OCI-LY7 (cell line): Measurements from ENCODE around the gene FKBP9. TPM values are rescaled to one million over a fixed set of nuclear protein-coding genes. Genes with fewer than 3 reads are reported as not detected.

Experiments
- BruUV-seq: library from RNA; stranded (reverse); fragments of 400-500 nt; replicated peaks from 2 replicates; lab custom pipeline; 2021; lab: Mats Ljungman, UMichigan
- CTCF ChIA-PET: fragments of 300-600 bp; sonication (Branson Sonifier 250); formaldehyde crosslinking; loops from one replicate; lab custom pipeline; 2022; ENCODE audit warnings: antibody characterized with exemption; ENCODE audit not compliant: unreplicated experiment; lab: Charles Lee
- POLR2A ChIA-PET: fragments of 300-600 bp; sonication (Branson Sonifier 250); formaldehyde crosslinking; loops from one replicate; lab custom pipeline; 2022; ENCODE audit warnings: antibody characterized with exemption; lab: Charles Lee
- DNase-seq: peaks from one replicate; pipeline ENCODE4 v3.0.0-alpha.2; 2015; ENCODE audit warnings: low spot score
- H2AFZ ChIP-seq: fragments of 200-600 bp; sonication (generic), shearing (Covaris generic); 2 replicates; pipeline ENCODE4 v1.6.1; 2014; ENCODE audit warnings: mild to moderate bottlenecking, antibody characterized with exemption, low read length, moderate library complexity
- H3K27ac ChIP-seq: fragments of 200-600 bp; sonication (generic); 2 replicates; pipeline ENCODE4 v1.5.1; 2014; ENCODE audit warnings: mixed run types, low read depth, mild to moderate bottlenecking, moderate library complexity, low read length, inconsistent platforms; ENCODE audit not compliant: poor library complexity, severe bottlenecking
- H3K36me3 ChIP-seq: fragments of 200-600 bp; sonication (generic); 2 replicates; pipeline ENCODE4 v1.6.1; 2014; ENCODE audit warnings: mild to moderate bottlenecking, antibody characterized with exemption, low read length, moderate library complexity, mixed read lengths; ENCODE audit not compliant: insufficient read depth
- H3K4me1 ChIP-seq: fragments of 200-600 bp; sonication (generic); 2 replicates; pipeline ENCODE4 v1.5.1; 2014; ENCODE audit warnings: mild to moderate bottlenecking, low read length; ENCODE audit not compliant: insufficient read depth, poor library complexity, severe bottlenecking
- H3K4me2 ChIP-seq: fragments of 200-600 bp; sonication (generic); 2 replicates; pipeline ENCODE4 v1.6.1; 2014; ENCODE audit warnings: mild to moderate bottlenecking, low read length
- H3K4me3 ChIP-seq: fragments of 200-600 bp; sonication (generic); 2 replicates; pipeline ENCODE4 v1.5.1; 2014; ENCODE audit warnings: mild to moderate bottlenecking, low read depth, low read length; ENCODE audit not compliant: poor library complexity, severe bottlenecking
- H3K79me2 ChIP-seq: fragments of 200-600 bp; sonication (generic); 2 replicates; pipeline ENCODE4 v1.6.1; 2016; ENCODE audit warnings: low read depth, mild to moderate bottlenecking, low read length, moderate library complexity, mixed read lengths; ENCODE audit not compliant: insufficient read depth
- H3K9me2 ChIP-seq: fragments of 200-600 bp; sonication (generic); 2 replicates; pipeline ENCODE4 v1.6.1; 2016; ENCODE audit warnings: mild to moderate bottlenecking, low read length, mixed read lengths; ENCODE audit not compliant: insufficient read depth
- H3K9me3 ChIP-seq: fragments of 200-600 bp; sonication (generic); 2 replicates; pipeline ENCODE4 v1.6.1; 2014; ENCODE audit warnings: mild to moderate bottlenecking, mixed run types, low read length, mixed read lengths
- H4K20me1 ChIP-seq: fragments of 200-600 bp; sonication (generic); 2 replicates; pipeline ENCODE4 v1.6.1; 2014; ENCODE audit warnings: mild to moderate bottlenecking, antibody characterized with exemption, low read length, moderate library complexity, mixed read lengths; ENCODE audit not compliant: insufficient read depth
- EZH2phosphoT487 ChIP-seq: fragments of 200-600 bp; sonication (generic); IDR thresholded peaks from 2 replicates; pipeline ENCODE4 v1.6.1; 2018; ENCODE audit warnings: low read depth, borderline replicate concordance, mild to moderate bottlenecking, mixed run types, antibody characterized with exemption, low read length, moderate library complexity, mixed read lengths
- intact Hi-C: fragments of 100-400 bp; cut with micrococcal nuclease; formaldehyde crosslinking; loops from one replicate; pipeline ENCODE4 v1.10.0; 2022; ENCODE audit not compliant: unreplicated experiment
- total RNA-seq, 2 experiments: library from RNA; depleted of rRNA in 1 of 2; stranded (reverse); fragments of >200 nt in 1 of 2; shearing (Covaris generic) in 1 of 2; gene quantifications; 2 replicates each; pipeline ENCODE4 v1.2.3, GENCODE V29; 2014 to 2022
- TF ChIP-seq, protein P1 (sequence below): fragments of 200-600 bp; sonication (generic); conservative IDR thresholded peaks from 2 replicates; pipeline ENCODE4 v1.5.1; 2014; ENCODE audit warnings: mild to moderate bottlenecking, antibody characterized with exemption, low read length, moderate library complexity, mixed read lengths

FKBP9 gene
- total RNA-seq, 2 experiments from 2014 or later = 0.73 TPM; not detected in 1

DNA sequence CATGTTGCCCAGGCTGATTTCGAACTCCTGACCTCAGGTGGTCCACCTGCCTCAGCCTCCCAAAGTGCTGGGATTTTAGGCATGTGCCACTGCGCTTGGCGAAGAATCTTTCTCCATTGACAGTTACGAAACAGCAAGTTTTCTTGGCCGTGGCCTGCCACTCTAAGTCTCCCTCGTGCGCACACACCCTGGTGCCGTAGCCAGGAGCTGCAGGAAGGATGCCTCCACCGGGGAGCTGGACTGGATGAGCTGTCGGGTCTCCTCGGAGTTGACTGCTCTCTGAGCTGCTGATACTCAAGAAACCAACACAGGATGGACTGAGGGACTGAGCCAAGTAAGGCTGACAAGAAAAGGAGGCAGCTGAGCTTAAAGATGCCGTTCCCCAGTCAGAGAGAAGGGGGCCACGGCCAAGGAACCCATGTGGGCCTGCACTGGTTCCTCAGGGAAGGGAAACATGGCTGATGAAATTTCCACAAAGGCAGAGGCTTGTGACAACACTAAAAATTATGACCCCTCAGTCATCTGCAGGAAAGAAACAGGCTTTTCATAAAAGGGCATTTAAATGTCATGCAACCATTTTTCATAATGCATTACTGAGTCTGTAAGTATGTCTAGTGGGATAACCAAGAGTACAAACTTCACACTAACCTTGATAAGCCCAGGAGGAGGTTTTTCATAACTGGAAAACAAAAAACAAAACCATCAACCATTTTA lies 27.7 kb upstream of the FKBP9 start:
- Histone ChIP-seq H3K9me3 (no peaks in the 10 kb centered on the region), H3K4me1 (no peaks in the 10 kb centered on the region), H2AFZ (no peak overlapping the region), H3K9me2 (no peaks in the 10 kb centered on the region), H3K27ac (no peak overlapping the region), H3K4me2 (no peak overlapping the region), H3K36me3 (no peaks in the 10 kb centered on the region), H3K4me3 (no peak overlapping the region), H4K20me1 (no peaks in the 10 kb centered on the region), H3K79me2 (no peaks in the 10 kb centered on the region)
- ChIA-PET CTCF (no interaction called here), POLR2A (interaction anchor here (1.0 to 1.1 kb wide), 2 partner anchors 9 to 103 kb away, joined by 3 to 6 read pairs; no protein-coding TSS in a partner anchor)
- no TSS peak for BruUV-seq
- TF ChIP-seq, protein P1, sequence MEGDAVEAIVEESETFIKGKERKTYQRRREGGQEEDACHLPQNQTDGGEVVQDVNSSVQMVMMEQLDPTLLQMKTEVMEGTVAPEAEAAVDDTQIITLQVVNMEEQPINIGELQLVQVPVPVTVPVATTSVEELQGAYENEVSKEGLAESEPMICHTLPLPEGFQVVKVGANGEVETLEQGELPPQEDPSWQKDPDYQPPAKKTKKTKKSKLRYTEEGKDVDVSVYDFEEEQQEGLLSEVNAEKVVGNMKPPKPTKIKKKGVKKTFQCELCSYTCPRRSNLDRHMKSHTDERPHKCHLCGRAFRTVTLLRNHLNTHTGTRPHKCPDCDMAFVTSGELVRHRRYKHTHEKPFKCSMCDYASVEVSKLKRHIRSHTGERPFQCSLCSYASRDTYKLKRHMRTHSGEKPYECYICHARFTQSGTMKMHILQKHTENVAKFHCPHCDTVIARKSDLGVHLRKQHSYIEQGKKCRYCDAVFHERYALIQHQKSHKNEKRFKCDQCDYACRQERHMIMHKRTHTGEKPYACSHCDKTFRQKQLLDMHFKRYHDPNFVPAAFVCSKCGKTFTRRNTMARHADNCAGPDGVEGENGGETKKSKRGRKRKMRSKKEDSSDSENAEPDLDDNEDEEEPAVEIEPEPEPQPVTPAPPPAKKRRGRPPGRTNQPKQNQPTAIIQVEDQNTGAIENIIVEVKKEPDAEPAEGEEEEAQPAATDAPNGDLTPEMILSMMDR = no peak
- TF ChIP-seq EZH2phosphoT487 = no peak
- no peak for DNase-seq
- intact Hi-C loops = no loop called here

DNA sequence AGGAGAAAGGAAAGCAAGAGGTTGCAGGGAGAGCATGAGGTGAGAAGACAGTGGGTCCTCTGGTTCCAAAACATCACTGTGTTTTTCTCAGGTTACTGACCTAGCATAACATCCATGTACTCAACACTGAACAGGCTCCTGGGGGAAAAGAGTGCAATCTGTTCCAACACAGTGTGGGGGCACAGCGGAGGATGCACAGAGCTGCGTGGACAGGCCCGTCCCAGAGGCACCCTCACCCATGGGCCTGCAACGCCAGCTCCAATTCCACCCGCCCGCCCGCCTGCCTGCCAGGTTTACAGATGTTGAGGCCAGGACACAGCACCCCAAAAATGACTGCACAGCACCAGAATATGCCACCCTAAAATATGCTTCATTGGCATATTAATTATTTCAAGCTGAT lies 26.9 kb upstream of the FKBP9 start:
- CTCF ChIA-PET = no interaction called here
- POLR2A ChIA-PET = interaction anchor here (0.8 kb wide), 1 partner anchor 36 kb away, joined by 3 read pairs; no protein-coding TSS in a partner anchor
- Histone ChIP-seq H3K36me3 (no peaks in the 10 kb centered on the region), H2AFZ (no peak overlapping the region), H3K4me3 (no peak overlapping the region), H4K20me1 (no peaks in the 10 kb centered on the region), H3K4me1 (no peaks in the 10 kb centered on the region), H3K9me3 (no peaks in the 10 kb centered on the region), H3K27ac (no peak overlapping the region), H3K79me2 (no peaks in the 10 kb centered on the region), H3K9me2 (no peaks in the 10 kb centered on the region), H3K4me2 (no peak overlapping the region)
- BruUV-seq = no TSS peak
- TF ChIP-seq, protein P1 = no peak
- no peak for TF ChIP-seq EZH2phosphoT487
- intact Hi-C loops = no loop called here
- no peak for DNase-seq

DNA sequence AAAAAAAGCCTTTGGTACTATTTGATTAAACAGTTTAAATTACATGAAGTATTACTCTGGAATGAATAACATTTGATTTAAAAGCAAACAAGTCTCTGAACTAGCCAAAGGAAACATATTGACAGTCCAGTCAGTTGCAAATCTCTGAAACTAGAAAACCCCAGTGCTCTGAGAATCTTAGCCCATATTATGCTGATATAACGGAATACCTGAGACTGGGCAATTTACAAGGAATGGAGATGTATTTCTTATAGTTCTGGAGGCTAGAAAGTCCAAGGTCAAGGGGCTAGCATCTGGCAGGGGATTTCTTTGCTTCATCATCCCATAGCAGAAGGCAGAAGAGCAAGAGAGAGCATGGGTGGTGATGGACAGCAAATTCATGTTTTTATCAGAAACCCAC lies 21.7 kb upstream of the FKBP9 start:
- intact Hi-C loops = no loop called here
- ChIA-PET POLR2A (no interaction called here), CTCF (no interaction called here)
- H2AFZ ChIP-seq = no peak overlapping the region
- no peaks in the 10 kb centered on the region for H3K36me3 ChIP-seq
- no peak for DNase-seq
- H3K9me3 ChIP-seq = no peaks in the 10 kb centered on the region
- TF ChIP-seq, protein P1 = no peak
- TF ChIP-seq EZH2phosphoT487 = no peak
- H3K4me1 ChIP-seq = no peaks in the 10 kb centered on the region
- no peaks in the 10 kb centered on the region for H4K20me1 ChIP-seq
- H3K4me3 ChIP-seq = no peak overlapping the region
- BruUV-seq = no TSS peak
- no peaks in the 10 kb centered on the region for H3K79me2 ChIP-seq
- H3K27ac ChIP-seq = no peak overlapping the region
- H3K4me2 ChIP-seq = no peak overlapping the region
- H3K9me2 ChIP-seq = no peaks in the 10 kb centered on the region
